NT2/D1 (cell line): ENCODE data around the gene DLG2.

Experiments
- YY1 ChIP-seq: IDR thresholded peaks from 2 replicates; pipeline ENCODE4 v1.6.1; 2011; ENCODE audit not compliant: insufficient read length, insufficient read depth
- ZNF274 ChIP-seq: IDR thresholded peaks from 2 replicates; pipeline ENCODE4 v1.6.1; 2011; ENCODE audit warnings: mild to moderate bottlenecking, low read depth, low read length

DNA sequence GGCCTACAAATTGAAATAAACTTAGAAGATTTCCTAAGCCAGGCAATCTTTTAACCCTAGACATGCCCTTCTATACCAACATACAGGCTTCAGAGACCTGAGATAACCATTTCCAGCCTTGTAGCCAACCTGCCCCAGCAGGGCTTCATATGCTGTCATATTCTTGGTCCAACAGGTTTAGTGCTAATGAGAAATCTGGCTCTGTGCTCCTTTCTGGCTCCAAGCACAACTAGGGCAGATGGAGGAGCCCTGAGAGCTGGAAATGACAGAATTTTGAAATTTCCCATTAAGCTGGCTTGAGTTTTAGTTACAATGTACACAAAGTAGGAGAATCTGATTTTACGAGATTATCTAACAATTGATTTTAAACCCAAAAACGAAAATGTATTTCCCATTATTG lies 2018.0 kb downstream of the DLG2 start:
- TF ChIP-seq YY1, result no peak
- TF ChIP-seq ZNF274, result no peak
